SKM-1 (cell line): ENCODE data around the gene DPYD.

Experiments used
- DNase-seq: peaks from one replicate; lab custom pipeline; 2025; ENCODE audit not compliant: unreplicated experiment; lab: John Stamatoyannopoulos, UW

DPYD gene

GRCh38 chr1:97461782-97462181 is 459.1 kb downstream of the DPYD start:
- DNase-seq, result no peak

DNA sequence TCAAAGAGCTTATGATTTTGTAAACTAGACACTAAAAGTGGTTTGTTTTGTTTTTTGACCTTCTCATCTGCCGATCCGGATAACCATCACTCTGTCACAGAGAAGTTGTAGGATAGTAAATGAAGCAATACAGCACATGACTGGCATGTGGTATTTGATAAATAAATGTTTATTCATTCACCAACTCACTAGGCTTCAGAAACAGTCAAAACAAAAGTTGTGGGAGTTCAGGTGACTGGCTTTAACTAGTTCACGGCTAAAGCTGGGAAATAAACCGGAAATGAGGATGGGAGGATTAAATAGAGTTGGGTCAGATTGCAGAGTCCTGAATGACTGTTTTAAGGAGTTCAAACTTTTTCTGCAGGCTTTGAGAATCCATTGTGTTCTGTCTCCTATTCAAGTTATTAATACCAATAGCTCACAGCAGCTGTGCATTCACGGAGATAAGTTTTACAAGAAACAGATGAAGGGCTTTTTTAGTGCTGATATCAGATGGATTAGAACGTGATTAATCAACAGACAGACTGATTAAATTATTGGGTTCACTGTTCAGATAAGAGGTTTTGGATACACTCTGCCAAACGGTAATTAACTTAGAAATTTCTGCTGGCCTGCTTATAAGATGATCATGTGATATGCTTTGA is 463.3 kb downstream of the DPYD start:
- no peak for DNase-seq

DNA sequence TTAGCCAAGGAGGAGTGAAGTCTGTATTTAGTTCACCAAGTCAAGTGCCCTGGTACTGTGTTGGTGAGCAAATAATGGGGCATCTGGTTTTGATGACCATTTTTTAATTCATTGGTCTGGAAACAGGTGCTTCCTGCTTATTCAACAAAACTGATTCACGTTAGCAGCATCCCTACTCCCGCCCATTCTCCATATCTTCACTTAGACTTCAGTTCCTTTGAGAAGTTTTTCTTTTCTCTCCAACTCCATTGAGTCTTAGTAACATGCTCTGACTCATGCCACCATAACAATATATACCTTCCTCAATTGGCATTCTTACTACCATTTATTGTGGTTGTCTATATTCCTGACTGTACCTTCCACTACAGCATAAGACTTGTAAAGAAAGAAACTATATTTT is 468.9 kb downstream of the DPYD start:
- no peak for DNase-seq

- no peak for DNase-seq
Observed at GRCh38 chr1:97451046-97451826, 469.6 kb downstream of the DPYD start.

GRCh38 chr1:97441966-97442365 is 478.9 kb downstream of the DPYD start:
- DNase-seq, result no peak

DNA sequence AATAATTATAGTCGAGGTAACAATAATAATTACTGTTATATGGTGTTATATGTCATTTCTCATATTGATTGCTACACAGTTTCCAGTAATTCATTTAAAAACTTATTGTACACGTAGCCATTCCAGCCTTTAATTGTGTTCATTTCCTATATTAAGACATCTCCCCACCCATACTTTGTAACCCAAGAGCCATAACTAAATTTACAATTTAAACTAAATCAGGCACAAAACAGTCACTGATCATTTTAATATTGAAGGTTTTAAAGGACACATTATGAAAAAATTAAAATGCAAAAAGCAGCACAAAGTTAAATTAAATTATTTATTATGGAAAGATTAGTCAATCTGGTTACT is 487.0 kb downstream of the DPYD start:
- no peak for DNase-seq

DNA sequence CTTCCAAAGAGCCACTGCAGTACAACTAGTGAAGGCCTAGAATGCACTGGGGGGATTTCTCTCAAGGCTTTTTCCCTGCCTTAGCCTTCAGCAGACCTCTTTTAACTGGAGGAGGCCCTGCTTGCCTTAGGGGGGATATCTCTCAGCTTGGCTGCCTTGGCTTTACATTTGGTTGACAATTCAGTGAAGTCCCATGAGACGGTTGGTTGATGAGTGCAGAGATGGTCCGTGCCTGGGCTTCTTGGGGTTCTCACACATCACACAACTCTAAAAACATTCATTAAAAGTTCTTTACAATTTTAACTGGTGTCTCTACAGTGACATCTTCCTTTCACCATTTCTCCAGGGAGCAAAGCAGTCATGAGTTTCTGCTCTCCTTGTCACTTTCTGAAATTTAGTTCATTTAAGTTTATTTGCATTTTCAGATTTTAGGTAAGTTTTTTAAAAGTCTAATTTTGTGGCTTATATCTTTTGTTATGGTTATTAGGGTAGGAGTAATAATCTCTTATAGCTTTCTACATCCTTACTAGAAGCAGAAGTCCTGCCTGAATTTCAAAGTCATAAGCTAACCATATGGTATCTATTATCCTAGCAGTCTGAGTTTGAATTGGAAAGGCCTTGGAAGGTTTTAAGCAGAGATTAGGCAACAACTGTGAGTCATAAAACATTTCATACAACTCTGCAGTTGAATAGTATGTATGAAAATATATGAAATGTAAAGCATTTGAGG is 487.6 kb downstream of the DPYD start:
- DNase-seq, result no peak

GRCh38 chr1:97427371-97427770 is 493.5 kb downstream of the DPYD start:
- DNase-seq, result no peak

DNA sequence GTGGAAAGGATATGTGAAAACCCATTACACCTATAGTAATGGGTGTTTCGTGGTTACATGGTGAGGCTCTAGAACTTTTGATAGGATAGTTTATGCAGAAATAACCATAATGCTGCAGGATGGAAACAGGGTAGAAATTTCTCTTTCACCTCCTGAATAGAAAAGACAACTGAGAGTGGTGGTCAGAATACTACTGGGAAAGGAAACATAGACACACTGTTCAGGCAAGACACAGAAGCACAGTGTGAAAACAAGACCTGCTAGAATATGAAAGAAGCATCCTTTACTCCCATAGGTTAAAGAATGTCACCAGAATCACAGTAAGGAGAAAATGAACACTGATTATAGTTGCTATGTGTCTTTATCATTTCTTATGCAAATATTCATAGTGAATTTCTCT is 496.6 kb downstream of the DPYD start:
- DNase-seq, result no peak

- DNase-seq, result no peak
Observed at GRCh38 chr1:97423403-97423802, 497.4 kb downstream of the DPYD start.

DNA sequence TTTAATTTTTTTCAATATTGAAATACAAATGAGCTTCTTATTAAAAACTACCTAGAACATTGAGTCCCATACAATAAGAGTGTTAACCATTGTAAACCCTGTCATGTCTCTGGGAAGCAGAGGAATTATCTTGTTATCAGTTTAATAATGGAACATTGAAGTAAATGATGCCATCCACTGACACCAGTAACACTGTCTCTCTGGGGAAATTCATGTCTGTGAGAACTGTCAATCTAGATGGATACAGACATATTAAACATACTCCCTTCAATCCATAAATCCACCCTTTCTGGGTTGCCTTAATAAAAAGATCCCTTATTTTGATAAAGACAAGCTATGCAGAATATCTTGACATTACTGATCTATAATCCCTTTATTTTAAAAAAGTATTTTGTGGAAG is 503.2 kb downstream of the DPYD start:
- DNase-seq, result no peak

GRCh38 chr1:97414682-97415312 is 506.0 kb downstream of the DPYD start:
- no peak for DNase-seq

GRCh38 chr1:97412737-97413136 is 508.1 kb downstream of the DPYD start:
- no peak for DNase-seq

- DNase-seq, result no peak
Observed at GRCh38 chr1:97412166-97412565, 508.7 kb downstream of the DPYD start.

DNA sequence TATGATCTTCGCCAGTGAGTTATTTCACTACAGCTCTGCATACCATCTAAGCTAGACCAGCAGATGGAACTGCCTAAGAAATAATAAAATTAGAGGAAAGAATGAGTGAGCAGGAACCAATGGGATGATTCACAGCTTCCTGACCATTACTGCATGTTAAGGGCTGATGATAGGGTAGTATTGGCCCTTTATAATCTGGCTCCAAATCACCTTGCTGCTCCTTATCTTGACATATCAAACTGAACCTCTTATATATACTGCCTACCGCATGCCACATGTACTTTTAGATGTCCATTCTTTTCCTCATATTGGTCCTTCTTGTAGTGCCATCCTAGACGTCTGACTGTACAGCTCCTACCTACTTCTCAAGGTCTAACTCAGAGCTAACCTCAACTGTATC is 524.4 kb downstream of the DPYD start:
- no peak for DNase-seq

DNA sequence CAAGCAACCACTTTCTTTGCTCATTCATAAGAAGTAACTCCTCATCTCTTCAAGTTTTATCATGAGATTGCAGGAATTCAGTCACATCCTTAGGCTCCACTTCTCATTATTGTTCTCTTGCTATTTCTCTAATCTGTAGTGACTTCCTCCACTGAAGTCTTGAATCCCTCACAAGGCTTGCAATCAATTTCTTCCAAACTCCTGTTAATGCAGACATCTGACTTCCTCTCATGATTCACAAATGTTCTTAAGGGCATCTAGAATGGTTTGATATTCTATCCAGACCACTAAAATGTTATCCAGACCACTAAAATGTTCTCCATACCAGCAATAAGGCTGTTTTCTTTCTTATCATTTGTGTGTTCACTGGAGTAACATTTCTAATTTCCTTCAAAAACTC is 528.1 kb downstream of the DPYD start:
- no peak for DNase-seq

- no peak for DNase-seq
Observed at GRCh38 chr1:97385536-97386277, 535.1 kb downstream of the DPYD start.

DNA sequence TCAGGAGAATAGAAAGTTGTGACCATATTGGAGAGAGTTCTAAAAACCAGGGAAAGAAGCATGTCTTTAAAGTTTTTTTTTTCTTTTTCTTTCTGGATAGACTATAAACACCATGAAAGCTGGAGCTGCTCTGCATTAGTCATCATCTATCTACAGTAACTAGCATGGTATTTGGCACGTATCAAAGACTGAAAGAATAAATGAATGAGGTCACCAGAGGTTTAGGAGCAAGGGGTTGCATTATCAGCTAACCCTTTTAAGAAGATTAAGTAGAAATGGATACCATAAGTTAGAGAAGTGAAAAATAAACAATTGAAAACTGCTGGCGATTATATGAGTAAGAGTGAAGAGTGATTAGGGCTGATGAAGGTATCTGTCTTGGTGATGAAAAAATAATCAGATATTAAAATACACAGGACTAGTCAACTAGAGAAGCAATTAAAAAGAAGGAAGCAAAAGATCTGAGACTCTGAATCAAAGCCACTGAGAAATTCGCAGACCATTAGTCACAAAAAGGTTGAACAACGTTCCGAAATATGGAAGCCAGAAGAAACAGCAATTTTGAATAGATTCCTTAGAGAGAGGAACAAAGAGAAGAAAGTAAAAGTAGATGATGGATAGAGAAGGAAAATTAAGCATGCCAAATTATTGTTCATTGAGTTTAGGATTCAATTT is 536.4 kb downstream of the DPYD start:
- no peak for DNase-seq

DNA sequence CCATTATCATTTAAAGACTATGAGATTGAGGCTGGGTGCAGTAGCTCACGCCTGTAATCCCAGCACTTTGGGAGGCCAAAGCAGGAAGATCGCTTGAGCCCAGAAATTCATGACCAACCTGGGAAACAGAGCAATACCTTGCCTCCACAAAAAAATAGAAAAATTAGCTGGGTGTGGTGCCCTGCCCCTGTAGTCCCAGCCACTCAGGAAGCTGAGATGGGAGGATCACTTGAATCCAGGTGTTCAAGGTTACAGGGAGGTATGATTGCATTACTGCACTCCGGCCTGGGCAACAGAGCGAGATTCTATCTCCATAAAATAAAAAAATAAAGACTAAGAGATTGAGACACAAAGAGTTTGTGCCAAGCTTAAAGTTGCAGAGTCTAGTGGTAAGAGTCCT is 537.0 kb downstream of the DPYD start:
- no peak for DNase-seq

DNA sequence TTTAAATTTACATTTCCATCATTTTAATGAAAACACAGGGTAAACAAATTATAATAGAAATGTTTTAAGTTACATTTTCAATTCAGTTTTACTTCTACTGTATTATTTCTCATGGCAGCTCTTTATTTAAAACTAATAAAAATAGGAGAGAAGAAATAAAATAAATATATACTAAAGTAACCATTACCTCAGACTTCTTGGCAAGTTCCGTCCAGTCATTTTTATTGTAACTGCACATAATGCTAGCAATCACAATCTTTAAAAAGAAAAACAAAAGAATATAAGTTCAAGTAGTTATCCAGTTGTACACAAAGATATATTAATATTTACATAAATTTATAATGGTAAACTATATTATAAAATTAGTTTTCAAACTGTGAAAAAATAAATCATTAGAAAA is 538.6 kb downstream of the DPYD start:
- no peak for DNase-seq
